K562 (cell line): Measurements from ENCODE around the gene PITX1. TPM values are rescaled to one million over a fixed set of nuclear protein-coding genes. Genes with fewer than 3 reads are reported as not detected.

Experiments
- ATAC-seq: fragments of 200-7000 bp; cut with Tn5 transposase; 3 replicates; pipeline ENCODE4 v1.9.1; 2020; ENCODE audit warnings: moderate library complexity
- BruUV-seq: library from RNA; stranded (reverse); fragments of 400-500 nt; replicated peaks from 2 replicates; lab custom pipeline; 2021; lab: Mats Ljungman, UMichigan
- CTCF ChIA-PET: fragments of 300-600 bp; formaldehyde crosslinking; extraction: SDS; loops from one replicate; lab custom pipeline; 2021; ENCODE audit warnings: low intra/inter-chr PET ratio; lab: Yijun Ruan, JAX
- POLR2A ChIA-PET: fragments of 300-600, 350-650 bp; sonication (Branson Sonifier 250); formaldehyde crosslinking; extraction: SDS; loops from one replicate; lab custom pipeline; 2021; ENCODE audit warnings: antibody characterized with exemption, inconsistent platforms; lab: Yijun Ruan, JAX
- DNase-seq, 4 experiments: peaks; one replicate each; pipeline versions ENCODE4 v3.0.0 to v3.0.0-alpha.2; 2011 to 2018; ENCODE audit warnings: low spot score in 3 of 4, mixed read lengths in 3 of 4; ENCODE audit errors: extremely low read depth in 1 of 4
- FAIRE-seq: peaks from 2 replicates; lab custom pipeline; 2011; peaks lifted over from hg19 to GRCh38; lab: Jason Lieb, UNC
- H2AFZ ChIP-seq: 2 replicates; pipeline ENCODE4 v1.6.0; 2011; ENCODE audit warnings: low read depth, low read length, control low read depth, inconsistent platforms
- H3K27ac ChIP-seq: fragments of 200-600 bp; 3 replicates; pipeline ENCODE4 v1.8.0; 2011; ENCODE audit warnings: low read depth, mild to moderate bottlenecking, control low read depth, inconsistent platforms, low read length, moderate library complexity, mixed read lengths; ENCODE audit errors: extremely low read depth
- H3K27me3 ChIP-seq, 2 experiments: fragments of 300-600 bp in 1 of 2; 2 replicates in 1 of 2; 3 replicates in 1 of 2; pipeline versions ENCODE4 v1.6.0 to v1.8.0; 2011; ENCODE audit warnings: inconsistent platforms in 2 of 2, low read length in 2 of 2, mild to moderate bottlenecking in 1 of 2, mixed read lengths in 1 of 2, moderate library complexity in 1 of 2; ENCODE audit not compliant: control insufficient read depth in 2 of 2, insufficient read depth in 2 of 2
- H3K36me3 ChIP-seq: fragments of 300-600 bp; 3 replicates; pipeline ENCODE4 v1.8.0; 2011; ENCODE audit warnings: mild to moderate bottlenecking, low read length, inconsistent platforms; ENCODE audit not compliant: control insufficient read depth, insufficient read depth
- H3K4me1 ChIP-seq, 2 experiments: fragments of 200-600 bp in 1 of 2; replicated peaks in 1 of 2; 2 replicates in 1 of 2; 3 replicates in 1 of 2; pipeline versions ENCODE4 v1.5.1 to v1.8.0; 2011; ENCODE audit warnings: inconsistent platforms in 2 of 2, low read length in 2 of 2, mild to moderate bottlenecking in 1 of 2, mixed read lengths in 1 of 2, moderate library complexity in 1 of 2; ENCODE audit not compliant: control insufficient read depth in 2 of 2, insufficient read depth in 2 of 2
- H3K4me2 ChIP-seq: 2 replicates; pipeline ENCODE4 v1.6.1; 2011; ENCODE audit warnings: low read length, control low read depth, inconsistent platforms, mixed read lengths; ENCODE audit not compliant: insufficient read depth
- H3K4me3 ChIP-seq: fragments of 200-600 bp; sonication (generic), shearing (Covaris generic); 2 replicates; pipeline ENCODE4 v1.5.1; 2016; ENCODE audit warnings: control low read depth, inconsistent platforms
- H3K79me2 ChIP-seq: fragments of 200-600 bp; 3 replicates; pipeline ENCODE4 v1.8.0; 2011; ENCODE audit warnings: low read length, inconsistent platforms; ENCODE audit not compliant: control insufficient read depth, insufficient read depth
- H3K9ac ChIP-seq, 2 experiments: 2 replicates each; pipeline versions ENCODE4 v1.6.0 to v1.6.1; 2011; ENCODE audit warnings: low read depth in 2 of 2, low read length in 2 of 2, control low read depth in 1 of 2, inconsistent platforms in 1 of 2, mild to moderate bottlenecking in 1 of 2, mixed read lengths in 1 of 2; ENCODE audit not compliant: insufficient read depth in 1 of 2
- H3K9me1 ChIP-seq: one replicate; pipeline ENCODE4 v1.6.0; 2011; ENCODE audit warnings: inconsistent platforms, mild to moderate bottlenecking, low read length, moderate library complexity; ENCODE audit not compliant: control insufficient read depth, insufficient read depth
- H3K9me3 ChIP-seq: replicated peaks from 2 replicates; pipeline ENCODE4 v1.5.1; 2011; ENCODE audit warnings: low read depth, low read length, inconsistent platforms; ENCODE audit not compliant: control insufficient read depth, insufficient read depth
- H4K20me1 ChIP-seq: replicated peaks from 2 replicates; pipeline ENCODE4 v1.6.1; 2011; ENCODE audit warnings: low read length, inconsistent platforms, mixed read lengths; ENCODE audit not compliant: control insufficient read depth, insufficient read depth
- CLOCK ChIP-seq: fragments of 250-450 bp; sonication (Bioruptor Pico); IDR thresholded peaks from 2 replicates; pipeline ENCODE4 v1.4.0; 2020; ENCODE audit warnings: mild to moderate bottlenecking, moderate library complexity, borderline replicate concordance
- DDX20 ChIP-seq: fragments of 450-650 bp; IDR thresholded peaks from 2 replicates; pipeline ENCODE4 v1.6.1; 2016; ENCODE audit warnings: missing genetic modification characterization, low read depth, mild to moderate bottlenecking, missing compliant biosample characterization, moderate library complexity
- ELF4 ChIP-seq: fragments of 450-650 bp; formaldehyde crosslinking; IDR thresholded peaks from 2 replicates; pipeline ENCODE4 v1.4.0; 2022; ENCODE audit warnings: missing genetic modification characterization
- MECOM ChIP-seq: fragments of 250-450 bp; sonication (Bioruptor Pico); IDR thresholded peaks from 2 replicates; pipeline ENCODE4 v1.8.0; 2022; ENCODE audit warnings: inconsistent platforms
- MYC ChIP-seq, 2 experiments: fragments of 250-450 bp in 1 of 2; sonication (Bioruptor Pico) in 1 of 2; IDR thresholded peaks; 2 replicates each; pipeline versions ENCODE4 v1.5.1 to v1.6.1; 2012 to 2021; ENCODE audit warnings: low read depth in 2 of 2, borderline replicate concordance in 1 of 2, improper control_type of control experiment in 1 of 2, low read length in 1 of 2, mild to moderate bottlenecking in 1 of 2, moderate library complexity in 1 of 2
- ZNF316 ChIP-seq: fragments of 450-650 bp; IDR thresholded peaks from 2 replicates; pipeline ENCODE4 v1.6.1; 2016
- ZNF324 ChIP-seq: fragments of 250-450 bp; sonication (Bioruptor Pico); IDR thresholded peaks from 2 replicates; pipeline ENCODE4 v1.4.0; 2020; ENCODE audit warnings: mild to moderate bottlenecking
- ZNF707 ChIP-seq: fragments of 250-450 bp; sonication (Bioruptor Pico); conservative IDR thresholded peaks from 2 replicates; pipeline ENCODE4 v1.8.0; 2022; ENCODE audit warnings: inconsistent platforms, mild to moderate bottlenecking, moderate library complexity
- ZNF764 ChIP-seq: fragments of 250-450 bp; sonication (Bioruptor Pico); IDR thresholded peaks from 2 replicates; pipeline ENCODE4 v1.4.0; 2020; ENCODE audit warnings: low read depth, mild to moderate bottlenecking, moderate library complexity
- ZNF778 ChIP-seq: fragments of 450-650 bp; formaldehyde crosslinking; IDR thresholded peaks from 2 replicates; pipeline ENCODE4 v1.4.0; 2020; ENCODE audit warnings: mild to moderate bottlenecking, moderate library complexity
- WGBS: fragments of 100-300 bp; shearing (Covaris generic); methylation state at CpG from one replicate; pipeline ENCODE4 v1.1.6; 2016; ENCODE audit warnings: low coverage, mixed read lengths; ENCODE audit not compliant: insufficient coverage; ENCODE audit errors: missing lambda C conversion rate; 5-methylcytosine and 5-hydroxymethylcytosine counted together
- in situ Hi-C: fragments of 300-500 bp; cut with MboI; formaldehyde crosslinking; loops from 4 replicates; pipeline ENCODE4 v1.15.0; 2018; ENCODE audit warnings: inconsistent platforms, mixed read lengths
- intact Hi-C: fragments of 100-400 bp; cut with micrococcal nuclease; formaldehyde crosslinking; loops from 2 replicates; pipeline ENCODE4 v1.14.2; 2022
- polyA plus RNA-seq, 8 experiments: library from polyadenylated mRNA; depleted of rRNA in 4 of 8; stranded (reverse) in 5 of 8; unstranded in 3 of 8; fragments of >200 nt; fragmentation: Nextera tagmentation in 2 of 8; fragmentation: Illumina TruSeq in 1 of 8; extraction: Ambion mirVana in 2 of 8; extraction: Trizol in 1 of 8; gene quantifications; 2 replicates each; pipeline versions ENCODE4 v1.2.1 to v1.2.3, GENCODE V29; 2011 to 2014; ENCODE audit warnings: inconsistent platforms in 1 of 8, missing spikeins in 1 of 8
- total RNA-seq, 7 experiments: library from RNA; depleted of rRNA in 6 of 7; stranded (reverse); fragments of >200 nt in 6 of 7; fragmentation: Illumina TruSeq in 2 of 7; extraction: Trizol in 2 of 7; gene quantifications; 2 replicates each; pipeline versions ENCODE4 v1.2.1 to v1.2.3, GENCODE V29; 2011 to 2021; ENCODE audit warnings: low replicate concordance in 1 of 7
- TF ChIP-seq, protein P1 (sequence below): fragments of 450-650 bp; formaldehyde crosslinking; IDR thresholded peaks from 2 replicates; pipeline ENCODE4 v1.4.0; 2020; ENCODE audit warnings: mild to moderate bottlenecking, moderate library complexity
- TF ChIP-seq, protein P2 (sequence below): fragments of 450-650 bp; formaldehyde crosslinking; IDR thresholded peaks from 2 replicates; pipeline ENCODE4 v1.4.0; 2020; ENCODE audit warnings: mild to moderate bottlenecking, moderate library complexity
- TF ChIP-seq, protein P3 (sequence below): fragments of 450-650 bp; IDR thresholded peaks from 2 replicates; pipeline ENCODE4 v1.6.1; 2014; ENCODE audit warnings: low read depth, mild to moderate bottlenecking, moderate library complexity, borderline replicate concordance
- TF ChIP-seq, protein P4 (sequence below): fragments of 250-450 bp; sonication (Bioruptor Pico); IDR thresholded peaks from 2 replicates; pipeline ENCODE4 v1.8.0; 2022; ENCODE audit warnings: moderate library complexity, mild to moderate bottlenecking, inconsistent platforms

Gene PITX1
- total and polyA plus RNA-seq, 9 of the 15 experiments (the other 6 are each of a cell fraction or from before 2014, with no cell fraction given) = 0.13 to 88.2 (median 24.9) TPM

GRCh38 chr5:134979416-134979815 lies 54.6 kb downstream of the PITX1 start:
- Histone ChIP-seq H3K4me3 (no peak overlapping the region), H3K4me1 (no peaks in the 10 kb centered on the region), H3K79me2 (no peaks in the 10 kb centered on the region), H3K4me2 (no peak overlapping the region), H3K9me3 (peaks cover 7% of the 10 kb centered on the region), H3K9me1 (no peaks in the 10 kb centered on the region), H3K27me3 (no peaks in the 10 kb centered on the region), H4K20me1 (no peaks in the 10 kb centered on the region), H2AFZ (no peak overlapping the region), H3K27ac (no peak overlapping the region), H3K9ac (no peak overlapping the region), H3K36me3 (no peaks in the 10 kb centered on the region)
- BruUV-seq = no TSS peak
- DNase-seq = no peak
- intact Hi-C loops (no loop called here), in situ Hi-C loops (no loop called here)
- WGBS = 35% methylated on average over 3 of the region's 3 CpGs
- FAIRE-seq = no peak
- ChIA-PET POLR2A (no interaction called here), CTCF (no interaction called here)
- ATAC-seq = no peak
- TF ChIP-seq ELF4 (no peak), ZNF324 (CRISPR knock-in tag) (no peak), DDX20 (tag) (no peak), ZNF707 (CRISPR knock-in tag) (no peak), MECOM (CRISPR knock-in tag) (no peak), MYC (IDR thresholded peaks at IDR 0.05; ENCODE audit: low read depth, low read length) (no peak), MYC (CRISPR knock-in tag; IDR thresholded peaks at IDR 0.05; ENCODE audit: borderline replicate concordance, low read depth) (no peak), ZNF778 (no peak), ZNF316 (no peak), CLOCK (CRISPR knock-in tag) (no peak), ZNF764 (CRISPR knock-in tag) (no peak)
- TF ChIP-seq, protein P1, sequence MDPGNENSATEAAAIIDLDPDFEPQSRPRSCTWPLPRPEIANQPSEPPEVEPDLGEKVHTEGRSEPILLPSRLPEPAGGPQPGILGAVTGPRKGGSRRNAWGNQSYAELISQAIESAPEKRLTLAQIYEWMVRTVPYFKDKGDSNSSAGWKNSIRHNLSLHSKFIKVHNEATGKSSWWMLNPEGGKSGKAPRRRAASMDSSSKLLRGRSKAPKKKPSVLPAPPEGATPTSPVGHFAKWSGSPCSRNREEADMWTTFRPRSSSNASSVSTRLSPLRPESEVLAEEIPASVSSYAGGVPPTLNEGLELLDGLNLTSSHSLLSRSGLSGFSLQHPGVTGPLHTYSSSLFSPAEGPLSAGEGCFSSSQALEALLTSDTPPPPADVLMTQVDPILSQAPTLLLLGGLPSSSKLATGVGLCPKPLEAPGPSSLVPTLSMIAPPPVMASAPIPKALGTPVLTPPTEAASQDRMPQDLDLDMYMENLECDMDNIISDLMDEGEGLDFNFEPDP = no peak
- TF ChIP-seq, protein P2, sequence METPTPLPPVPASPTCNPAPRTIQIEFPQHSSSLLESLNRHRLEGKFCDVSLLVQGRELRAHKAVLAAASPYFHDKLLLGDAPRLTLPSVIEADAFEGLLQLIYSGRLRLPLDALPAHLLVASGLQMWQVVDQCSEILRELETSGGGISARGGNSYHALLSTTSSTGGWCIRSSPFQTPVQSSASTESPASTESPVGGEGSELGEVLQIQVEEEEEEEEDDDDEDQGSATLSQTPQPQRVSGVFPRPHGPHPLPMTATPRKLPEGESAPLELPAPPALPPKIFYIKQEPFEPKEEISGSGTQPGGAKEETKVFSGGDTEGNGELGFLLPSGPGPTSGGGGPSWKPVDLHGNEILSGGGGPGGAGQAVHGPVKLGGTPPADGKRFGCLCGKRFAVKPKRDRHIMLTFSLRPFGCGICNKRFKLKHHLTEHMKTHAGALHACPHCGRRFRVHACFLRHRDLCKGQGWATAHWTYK = no peak
- TF ChIP-seq, protein P3, sequence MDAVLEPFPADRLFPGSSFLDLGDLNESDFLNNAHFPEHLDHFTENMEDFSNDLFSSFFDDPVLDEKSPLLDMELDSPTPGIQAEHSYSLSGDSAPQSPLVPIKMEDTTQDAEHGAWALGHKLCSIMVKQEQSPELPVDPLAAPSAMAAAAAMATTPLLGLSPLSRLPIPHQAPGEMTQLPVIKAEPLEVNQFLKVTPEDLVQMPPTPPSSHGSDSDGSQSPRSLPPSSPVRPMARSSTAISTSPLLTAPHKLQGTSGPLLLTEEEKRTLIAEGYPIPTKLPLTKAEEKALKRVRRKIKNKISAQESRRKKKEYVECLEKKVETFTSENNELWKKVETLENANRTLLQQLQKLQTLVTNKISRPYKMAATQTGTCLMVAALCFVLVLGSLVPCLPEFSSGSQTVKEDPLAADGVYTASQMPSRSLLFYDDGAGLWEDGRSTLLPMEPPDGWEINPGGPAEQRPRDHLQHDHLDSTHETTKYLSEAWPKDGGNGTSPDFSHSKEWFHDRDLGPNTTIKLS = no peak
- TF ChIP-seq, protein P4, sequence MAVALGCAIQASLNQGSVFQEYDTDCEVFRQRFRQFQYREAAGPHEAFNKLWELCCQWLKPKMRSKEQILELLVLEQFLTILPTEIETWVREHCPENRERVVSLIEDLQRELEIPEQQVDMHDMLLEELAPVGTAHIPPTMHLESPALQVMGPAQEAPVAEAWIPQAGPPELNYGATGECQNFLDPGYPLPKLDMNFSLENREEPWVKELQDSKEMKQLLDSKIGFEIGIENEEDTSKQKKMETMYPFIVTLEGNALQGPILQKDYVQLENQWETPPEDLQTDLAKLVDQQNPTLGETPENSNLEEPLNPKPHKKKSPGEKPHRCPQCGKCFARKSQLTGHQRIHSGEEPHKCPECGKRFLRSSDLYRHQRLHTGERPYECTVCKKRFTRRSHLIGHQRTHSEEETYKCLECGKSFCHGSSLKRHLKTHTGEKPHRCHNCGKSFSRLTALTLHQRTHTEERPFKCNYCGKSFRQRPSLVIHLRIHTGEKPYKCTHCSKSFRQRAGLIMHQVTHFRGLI (CRISPR knock-in tag) = no peak
